NB4 (cell line): Measurements from ENCODE around the gene HPCAL1.

Source experiments
- DNase-seq: peaks from one replicate; pipeline ENCODE4 v3.0.0; 2010; ENCODE audit warnings: low read depth
- H3K4me3 ChIP-seq: one replicate; pipeline ENCODE4 v1.5.1; 2011; ENCODE audit warnings: mild to moderate bottlenecking, low read depth, low read length, moderate library complexity
- CTCF ChIP-seq: IDR thresholded peaks from one replicate; pipeline ENCODE4 v1.5.1; 2012; ENCODE audit warnings: low read depth, low read length
- MYC ChIP-seq: IDR thresholded peaks from 2 replicates; pipeline ENCODE4 v1.6.1; 2011; ENCODE audit warnings: low read depth, low read length
- POLR2A ChIP-seq: IDR thresholded peaks from 2 replicates; pipeline ENCODE4 v1.6.1; 2011; ENCODE audit warnings: mild to moderate bottlenecking; ENCODE audit not compliant: insufficient read length; ENCODE audit errors: extremely low read depth
- TF ChIP-seq, protein P1 (sequence below): IDR thresholded peaks from 2 replicates; pipeline ENCODE4 v1.6.1; 2011; ENCODE audit warnings: low read depth, low read length

The HPCAL1 gene

DNA sequence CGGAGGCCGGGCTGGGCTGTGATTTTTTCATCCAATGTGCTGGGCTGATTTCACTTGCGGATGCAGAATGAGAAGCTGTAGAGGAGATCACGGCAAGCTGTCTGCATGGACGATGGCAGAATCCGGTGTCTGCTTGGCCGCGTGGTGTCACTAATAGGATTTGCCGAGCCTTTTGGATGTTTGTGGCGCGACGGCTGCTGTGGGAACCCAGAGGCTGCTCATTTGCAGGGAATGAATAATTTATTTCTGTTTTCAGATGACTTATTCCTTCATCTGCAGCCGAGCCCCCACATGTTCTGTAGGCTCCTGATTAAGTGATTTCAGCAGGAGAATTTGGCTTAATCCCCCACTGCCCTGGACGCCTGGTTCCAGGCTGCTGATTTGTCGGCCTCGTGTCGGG, 82.8 kb downstream of the HPCAL1 start:
- no peak for DNase-seq
- H3K4me3 ChIP-seq = no peak overlapping the region
- TF ChIP-seq MYC = no peak
- TF ChIP-seq POLR2A = no peak
- no peak for TF ChIP-seq CTCF
- TF ChIP-seq, protein P1, sequence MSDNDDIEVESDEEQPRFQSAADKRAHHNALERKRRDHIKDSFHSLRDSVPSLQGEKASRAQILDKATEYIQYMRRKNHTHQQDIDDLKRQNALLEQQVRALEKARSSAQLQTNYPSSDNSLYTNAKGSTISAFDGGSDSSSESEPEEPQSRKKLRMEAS = no peak

DNA sequence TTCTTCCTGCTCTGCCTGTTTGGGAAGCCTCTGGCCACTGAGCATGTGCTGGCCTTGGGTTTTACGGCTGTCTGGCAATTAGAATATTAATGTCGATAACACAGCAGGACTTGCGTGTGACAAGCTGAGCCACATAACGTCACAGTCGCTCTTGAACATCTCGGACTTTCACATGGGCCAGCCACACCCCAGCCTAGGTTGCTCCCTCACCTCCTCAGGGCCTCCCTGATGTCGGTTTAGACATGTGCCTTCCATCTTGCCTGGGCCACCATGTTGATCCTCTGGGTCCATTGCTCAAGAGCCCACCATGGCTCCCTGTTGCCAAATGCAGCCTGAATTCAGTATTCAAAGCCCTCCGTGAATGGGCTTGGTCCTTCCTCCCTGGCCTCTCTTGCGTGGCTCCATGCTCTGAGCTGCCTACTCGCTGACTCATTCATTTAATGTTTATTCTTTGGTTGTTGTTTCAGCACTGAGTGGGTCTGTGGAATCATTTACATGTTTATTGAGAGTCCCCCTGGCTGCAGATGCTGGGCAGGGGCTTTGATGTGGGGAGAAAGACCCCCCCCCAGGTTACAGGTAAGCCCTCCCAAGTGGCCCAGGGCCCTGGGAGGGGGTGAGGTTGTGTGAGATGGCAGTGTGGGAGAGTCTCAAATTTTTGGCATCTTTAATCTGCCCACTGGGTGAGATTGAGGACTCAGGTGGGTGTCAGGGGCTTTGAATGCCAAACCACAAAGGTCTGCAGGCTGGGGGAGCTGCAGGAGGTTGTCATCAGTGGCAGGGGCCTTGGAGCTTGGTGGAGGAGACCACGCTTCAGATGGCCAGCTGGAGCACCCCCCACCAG, 83.4 kb downstream of the HPCAL1 start:
- no peak overlapping the region for H3K4me3 ChIP-seq
- TF ChIP-seq, protein P1 = no peak
- TF ChIP-seq CTCF (no peak), POLR2A (no peak), MYC (no peak)
- peak; percentile 50 for DNase-seq

GRCh38 chr2:10387033-10387432, 84.3 kb downstream of the HPCAL1 start:
- DNase-seq = no peak
- no peak overlapping the region for H3K4me3 ChIP-seq
- TF ChIP-seq MYC = no peak
- TF ChIP-seq, protein P1 = no peak
- no peak for TF ChIP-seq CTCF
- no peak for TF ChIP-seq POLR2A

DNA sequence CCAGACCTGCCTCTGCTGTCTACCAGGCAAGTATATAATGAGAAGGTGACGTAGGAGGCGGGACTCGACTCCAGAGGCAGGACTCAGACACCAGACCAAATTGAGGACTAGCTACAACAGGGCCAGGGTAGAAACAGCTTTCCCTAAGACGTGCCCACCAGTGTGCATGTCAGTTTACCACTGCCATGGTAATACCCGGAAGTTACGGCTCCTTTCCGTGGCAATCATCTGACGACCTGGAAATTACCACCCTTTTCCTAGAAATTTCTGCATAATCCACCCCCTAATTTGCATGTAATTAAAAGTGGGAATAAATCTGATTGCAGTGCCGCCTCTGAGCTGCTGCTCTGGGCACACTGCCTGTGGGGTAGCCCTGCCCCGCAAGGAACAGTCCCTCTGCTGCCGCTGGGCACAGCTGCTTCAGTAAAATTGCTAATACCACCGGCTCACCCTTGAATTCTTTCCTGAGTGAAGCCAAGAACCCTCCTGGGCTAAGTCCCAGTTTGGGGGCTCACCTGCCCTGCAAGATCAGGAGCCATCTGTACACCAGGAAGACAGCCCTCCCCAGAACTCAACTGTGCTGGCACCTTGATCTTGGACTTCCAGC, 86.4 kb downstream of the HPCAL1 start:
- H3K4me3 ChIP-seq = no peak overlapping the region
- DNase-seq = no peak
- TF ChIP-seq CTCF = no peak
- TF ChIP-seq POLR2A = no peak
- TF ChIP-seq, protein P1 = no peak
- no peak for TF ChIP-seq MYC

- TF ChIP-seq MYC (no peak), CTCF (no peak), POLR2A (no peak)
- TF ChIP-seq, protein P1 = no peak
- no peak for DNase-seq
Observed at GRCh38 chr2:10389573-10389972, 86.9 kb downstream of the HPCAL1 start.

More at GRCh38 chr2:10389573-10389972, 86.9 kb downstream of the HPCAL1 start:
- no peak overlapping the region for H3K4me3 ChIP-seq
